Measurements from ENCODE around the gene AGAP1. TPM values are rescaled to one million over a fixed set of nuclear protein-coding genes. Genes with fewer than 3 reads are reported as not detected.

Gene AGAP1
- polyA plus RNA-seq, 1 donor from 2014 or later, result 17.4 TPM

DNA sequence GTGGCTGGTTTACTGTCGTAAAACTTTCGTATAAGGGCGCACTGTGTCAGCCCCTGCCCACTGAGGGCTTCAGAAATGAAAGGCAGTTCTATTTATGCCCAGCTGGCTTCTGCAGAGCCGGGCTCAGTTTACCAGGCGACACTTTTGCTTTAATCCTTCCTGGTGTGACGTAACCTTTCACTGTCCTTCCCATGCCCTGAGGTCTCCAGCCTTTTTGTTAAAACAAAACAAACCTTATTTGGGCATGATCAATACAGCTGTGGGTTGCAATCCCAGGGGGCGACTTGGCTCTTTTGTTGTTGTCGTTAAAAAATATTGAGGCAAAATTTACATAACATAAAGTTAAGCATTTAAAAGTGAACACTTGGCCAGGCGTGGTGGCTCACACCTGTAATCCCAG is 85.3 kb downstream of the AGAP1 start:
- Histone ChIP-seq H3K79me2 (replicated peaks; ENCODE audit: insufficient read depth, low read length) (peaks cover 5% of the 10 kb centered on the region), H3K9me2 (ENCODE audit: insufficient read depth, low read length) (no peaks in the 10 kb centered on the region), H3K27ac (ENCODE audit: low read length) (no peak overlapping the region), H3K9me3 (ENCODE audit: low read length) (no peaks in the 10 kb centered on the region), H3F3A (ENCODE audit: insufficient read depth, low read length, poor library complexity, severe bottlenecking) (no peaks in the 10 kb centered on the region), H3K4me3 (ENCODE audit: low read length) (no peak overlapping the region), H2AFZ (ENCODE audit: low read depth, low read length) (no peak overlapping the region), H4K20me1 (ENCODE audit: insufficient read depth) (no peaks in the 10 kb centered on the region), H3K36me3 (ENCODE audit: insufficient read depth, low read length) (no peaks in the 10 kb centered on the region), H3K27me3 (ENCODE audit: insufficient read depth, low read depth, low read length) (no peaks in the 10 kb centered on the region), H3K9ac (ENCODE audit: low read length) (no peak overlapping the region), H3K4me2 (ENCODE audit: low read length) (no peak overlapping the region)
- TF ChIP-seq RAD21 (conservative IDR thresholded peaks at IDR 0.05) (no peak), REST (IDR thresholded peaks at IDR 0.05; ENCODE audit: borderline replicate concordance) (no peak), POLR2AphosphoS5 (IDR thresholded peaks at IDR 0.05) (no peak), SMC3 (conservative IDR thresholded peaks at IDR 0.05; ENCODE audit: poor library complexity) (no peak), EZH2 (IDR thresholded peaks at IDR 0.05; ENCODE audit: borderline replicate concordance, insufficient read depth, low read length, poor library complexity, severe bottlenecking) (no peak), TAF1 (IDR thresholded peaks at IDR 0.05; ENCODE audit: low read depth) (no peak), MXI1 (conservative IDR thresholded peaks at IDR 0.05; ENCODE audit: poor library complexity, severe bottlenecking) (no peak), CTCF (IDR thresholded peaks at IDR 0.05; ENCODE audit: poor library complexity, severe bottlenecking) (no peak), EP300 (conservative IDR thresholded peaks at IDR 0.05; ENCODE audit: poor library complexity, severe bottlenecking) (no peak)

GRCh38 chr2:235580426-235581157 is 86.7 kb downstream of the AGAP1 start:
- H2AFZ ChIP-seq (ENCODE audit: low read depth, low read length), result no peak overlapping the region
- no peaks in the 10 kb centered on the region for H3K36me3 ChIP-seq (ENCODE audit: insufficient read depth, low read length)
- H4K20me1 ChIP-seq (ENCODE audit: insufficient read depth), result no peaks in the 10 kb centered on the region
- no peaks in the 10 kb centered on the region for H3F3A ChIP-seq (ENCODE audit: insufficient read depth, low read length, poor library complexity, severe bottlenecking)
- H3K9ac ChIP-seq (ENCODE audit: low read length), result no peak overlapping the region
- H3K9me3 ChIP-seq (ENCODE audit: low read length), result no peaks in the 10 kb centered on the region
- no peak overlapping the region for H3K4me3 ChIP-seq (ENCODE audit: low read length)
- H3K9me2 ChIP-seq (ENCODE audit: insufficient read depth, low read length), result no peaks in the 10 kb centered on the region
- no peak for TF ChIP-seq TAF1 (IDR thresholded peaks at IDR 0.05; ENCODE audit: low read depth)
- no peak for TF ChIP-seq RAD21 (conservative IDR thresholded peaks at IDR 0.05)
- TF ChIP-seq EZH2 (IDR thresholded peaks at IDR 0.05; ENCODE audit: borderline replicate concordance, insufficient read depth, low read length, poor library complexity, severe bottlenecking), result no peak
- TF ChIP-seq EP300 (conservative IDR thresholded peaks at IDR 0.05; ENCODE audit: poor library complexity, severe bottlenecking), result no peak
- no peak for TF ChIP-seq REST (IDR thresholded peaks at IDR 0.05; ENCODE audit: borderline replicate concordance)
- no peak for TF ChIP-seq POLR2AphosphoS5 (IDR thresholded peaks at IDR 0.05)
- TF ChIP-seq MXI1 (conservative IDR thresholded peaks at IDR 0.05; ENCODE audit: poor library complexity, severe bottlenecking), result no peak
- no peak for TF ChIP-seq SMC3 (conservative IDR thresholded peaks at IDR 0.05; ENCODE audit: poor library complexity)
- TF ChIP-seq CTCF (IDR thresholded peaks at IDR 0.05; ENCODE audit: poor library complexity, severe bottlenecking), result no peak
- no peak overlapping the region for H3K27ac ChIP-seq (ENCODE audit: low read length)
- no peaks in the 10 kb centered on the region for H3K27me3 ChIP-seq (ENCODE audit: insufficient read depth, low read depth, low read length)
- H3K79me2 ChIP-seq (replicated peaks; ENCODE audit: insufficient read depth, low read length), result peaks cover 5% of the 10 kb centered on the region
- no peak overlapping the region for H3K4me2 ChIP-seq (ENCODE audit: low read length)

All from neural cell (in vitro differentiated cells).